Measurements from ENCODE around the gene APP.

Gene APP

DNA sequence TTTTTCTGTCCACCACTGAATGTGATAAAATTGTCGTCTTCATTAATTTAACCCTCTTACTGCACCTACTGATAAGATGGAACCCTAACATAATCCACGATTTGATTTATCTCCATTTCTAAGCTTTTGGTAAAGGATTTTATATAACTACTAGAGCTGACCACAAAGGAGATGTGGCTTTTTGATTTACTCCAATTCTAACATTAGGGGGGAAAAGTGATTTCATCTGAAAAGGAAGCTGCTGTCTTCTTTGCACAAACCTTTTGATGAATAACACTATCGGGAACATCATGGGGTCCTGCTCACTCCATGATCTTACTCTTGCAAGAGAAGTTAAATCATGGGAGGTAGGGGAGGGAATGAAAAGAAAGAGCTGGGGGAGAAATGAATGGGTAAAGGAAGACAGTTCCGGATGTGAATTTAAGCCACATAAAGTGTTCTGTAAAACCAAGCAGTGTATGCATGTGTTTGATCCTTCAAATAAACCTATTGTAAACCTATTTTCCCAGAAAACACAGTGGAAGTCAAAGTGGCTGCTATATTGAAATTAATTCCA is 274.0 kb downstream of the APP start:
- no peak for DNase-seq

DNA sequence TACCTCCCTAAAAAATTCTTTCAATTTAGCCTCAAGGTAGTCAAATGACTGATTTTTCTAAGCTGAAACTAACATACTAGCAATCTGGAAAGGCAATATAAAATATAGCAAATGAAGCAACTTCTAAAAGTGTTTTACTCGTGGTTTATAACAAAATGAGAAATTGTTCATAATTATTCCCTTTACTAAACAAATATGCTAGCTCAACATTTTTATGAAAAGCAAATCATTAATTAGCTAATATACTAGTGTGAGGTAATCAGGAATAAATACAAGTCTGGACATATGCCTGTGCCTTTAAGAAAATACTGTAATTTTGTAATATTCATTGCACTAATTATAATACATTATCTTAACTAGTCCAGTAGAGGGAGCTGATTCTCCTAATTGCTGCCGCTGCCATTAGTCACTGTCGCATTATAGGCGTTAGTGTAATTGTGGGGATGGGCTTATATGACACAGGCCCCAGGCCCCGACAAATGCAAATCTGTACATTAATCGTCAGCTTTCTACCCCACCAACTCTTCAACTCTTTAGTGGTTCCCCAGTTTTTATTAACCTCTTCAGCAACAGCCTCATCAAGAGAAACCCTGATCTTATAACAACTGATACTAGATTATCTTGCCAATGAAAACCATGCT is 274.9 kb downstream of the APP start:
- peak in 1 of 2 donors; percentile 35 for DNase-seq

DNA sequence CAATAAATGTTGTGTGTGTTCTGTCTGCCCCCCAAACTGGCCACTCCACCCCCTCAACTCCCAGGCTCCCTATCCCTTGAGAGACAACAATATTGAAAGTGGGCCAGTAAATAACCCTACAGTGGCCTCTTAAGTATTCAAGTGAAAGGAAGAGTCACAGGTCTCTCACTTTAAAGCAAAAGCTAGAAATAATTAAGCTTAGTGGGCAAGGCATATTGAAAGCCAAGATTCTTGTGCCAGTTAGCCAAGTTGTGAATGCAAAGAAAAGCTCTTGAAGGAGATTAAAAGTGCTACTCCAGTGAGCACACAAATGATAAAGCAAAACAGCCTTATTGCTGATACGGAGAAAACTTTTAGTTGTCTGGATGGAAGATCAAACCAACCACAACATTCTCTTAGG is 277.4 kb downstream of the APP start:
- DNase-seq = no peak

GRCh38 chr21:25891596-25891995 is 279.0 kb downstream of the APP start:
- no peak for DNase-seq

GRCh38 chr21:25890001-25890400 is 280.6 kb downstream of the APP start:
- no peak for DNase-seq

DNA sequence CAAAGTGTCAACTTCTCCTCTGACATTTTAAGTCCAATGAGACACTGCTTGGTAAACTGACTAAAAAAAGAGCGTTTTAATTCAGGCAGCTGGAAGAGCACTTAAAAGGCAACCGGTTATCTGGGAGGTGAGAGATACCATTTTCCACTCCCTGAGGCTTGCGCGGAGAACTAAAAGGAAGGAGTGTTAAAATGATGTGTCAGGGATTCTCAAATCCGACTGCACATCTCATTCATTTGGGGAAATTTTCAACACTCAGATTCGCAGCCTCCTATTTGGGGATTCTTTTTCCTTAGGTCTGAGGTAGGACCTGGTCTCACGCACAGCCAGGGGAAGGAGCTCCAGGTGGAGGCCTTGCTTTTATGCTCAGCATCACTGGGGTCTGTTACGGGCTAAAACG is 281.9 kb downstream of the APP start:
- DNase-seq = no peak

DNA sequence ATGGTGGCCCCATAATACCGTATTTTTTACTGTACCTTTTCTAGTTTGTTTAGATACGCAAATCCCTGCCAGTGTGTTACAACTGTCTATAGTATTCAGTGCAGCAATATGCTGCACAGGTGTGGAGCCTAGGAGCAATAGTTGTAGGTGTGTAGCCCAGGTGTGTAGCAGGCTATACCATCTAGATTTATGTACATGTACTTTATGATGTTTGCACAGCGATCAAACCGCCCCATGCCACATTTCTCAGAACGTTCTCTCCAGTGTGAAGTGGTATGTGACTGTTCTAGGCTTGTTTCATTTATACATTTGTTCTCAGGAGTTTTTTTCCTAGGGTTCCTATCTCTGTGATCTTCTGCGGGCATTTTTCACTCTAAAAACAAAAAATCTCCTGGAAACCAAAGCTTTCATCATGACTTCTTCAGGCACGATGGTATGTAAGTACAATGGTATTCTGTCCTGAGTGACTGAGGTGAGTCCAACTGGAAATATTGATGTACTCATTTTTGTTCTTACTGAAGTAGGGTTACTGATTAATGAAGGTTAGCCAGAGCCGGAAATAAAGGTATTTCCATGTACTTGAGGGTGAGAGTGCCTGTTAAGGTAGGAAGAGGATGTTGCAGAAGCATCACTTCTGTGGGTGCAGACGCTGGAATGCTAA is 282.8 kb downstream of the APP start:
- DNase-seq = no peak

DNA sequence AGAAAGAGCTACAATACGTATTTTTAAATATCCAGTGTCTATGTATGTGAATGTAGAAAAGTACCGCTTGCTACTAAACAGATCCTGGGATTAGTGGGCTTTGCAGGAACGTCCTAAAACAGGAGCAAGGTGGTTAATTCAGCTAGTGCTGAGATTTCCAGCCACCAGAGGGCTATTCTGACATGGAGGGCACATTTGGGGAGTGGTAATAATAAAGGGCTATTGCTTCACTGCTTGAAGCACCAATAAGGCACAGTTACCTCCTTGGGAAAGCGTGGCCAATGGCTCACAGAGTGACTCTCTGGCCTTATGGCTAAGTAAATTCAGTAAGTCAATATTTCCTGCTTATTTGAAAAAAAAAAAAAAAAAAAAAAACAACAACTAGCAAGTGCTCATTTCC is 283.4 kb downstream of the APP start:
- no peak for DNase-seq

- no peak for DNase-seq
Measured at GRCh38 chr21:25885880-25886279, 284.7 kb downstream of the APP start.

DNA sequence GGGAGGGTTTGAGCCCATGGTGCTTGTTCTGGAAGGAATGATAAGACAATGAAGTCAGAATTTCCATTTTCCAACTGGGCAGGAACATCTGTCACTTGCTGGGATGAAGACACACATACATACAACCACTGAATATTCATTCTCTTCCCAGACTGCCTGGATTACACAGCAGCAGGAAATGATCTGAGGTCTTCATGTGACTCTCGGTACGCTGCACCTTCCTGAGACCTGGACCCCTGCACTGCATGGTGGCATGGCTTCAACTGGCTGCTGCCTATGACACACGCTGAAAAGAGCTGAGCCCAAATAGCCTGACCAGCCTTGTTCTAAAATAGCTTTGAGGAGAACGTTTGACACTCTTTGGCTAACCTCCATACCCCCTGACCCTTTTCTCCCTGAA is 285.2 kb downstream of the APP start:
- DNase-seq = no peak

- DNase-seq = no peak
Measured at GRCh38 chr21:25884311-25884710, 286.3 kb downstream of the APP start.

GRCh38 chr21:25881524-25882376 is 288.8 kb downstream of the APP start:
- peak; percentile 48 to 61 for DNase-seq

GRCh38 chr21:25879203-25879602 is 291.4 kb downstream of the APP start:
- DNase-seq = no peak

GRCh38 chr21:25878344-25878743 is 292.2 kb downstream of the APP start:
- DNase-seq = no peak

GRCh38 chr21:25872271-25872670 is 298.3 kb downstream of the APP start:
- DNase-seq = no peak

GRCh38 chr21:25871566-25871965 is 299.0 kb downstream of the APP start:
- DNase-seq = no peak

- DNase-seq = no peak
Measured at GRCh38 chr21:25870084-25870483, 300.5 kb downstream of the APP start.

DNA sequence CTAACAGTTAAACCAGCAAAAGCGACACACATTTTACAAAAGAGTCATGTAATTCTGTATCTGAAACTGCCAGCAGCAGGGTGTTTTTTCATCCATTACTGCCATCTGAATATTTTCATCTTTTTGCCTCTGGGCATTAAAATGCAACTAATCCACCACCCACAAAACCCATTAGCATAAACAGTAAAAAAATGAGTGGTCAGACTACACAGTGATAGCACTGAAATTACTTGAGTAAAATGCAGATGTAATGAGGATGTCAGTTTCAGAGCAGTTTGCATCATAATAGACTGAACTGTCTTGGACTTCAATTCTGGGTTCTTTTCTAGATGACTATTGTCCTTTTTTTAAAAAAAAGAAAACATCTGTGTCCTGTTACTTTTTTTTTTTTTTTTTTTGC is 303.5 kb downstream of the APP start:
- no peak for DNase-seq

GRCh38 chr21:25863747-25864146 is 306.8 kb downstream of the APP start:
- no peak for DNase-seq

DNA sequence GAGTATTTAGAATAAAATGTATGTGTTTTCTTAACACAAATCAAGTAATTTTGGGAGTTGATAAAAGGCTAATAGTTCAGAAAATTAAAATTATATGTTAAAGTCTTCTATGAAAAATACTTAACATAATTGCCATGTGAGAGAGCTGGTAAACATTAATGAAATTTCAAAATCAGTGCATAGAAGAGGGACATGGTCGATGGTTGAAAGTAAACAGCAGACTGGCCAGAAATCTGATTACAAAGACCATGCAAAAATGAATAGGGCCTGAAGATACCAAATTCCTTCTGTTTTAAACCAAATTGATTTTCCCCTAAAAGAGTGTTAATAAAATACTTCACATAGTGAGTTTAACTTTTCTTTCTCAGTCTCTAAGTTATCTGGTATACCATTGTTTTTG is 307.5 kb downstream of the APP start:
- DNase-seq = no peak

- DNase-seq = peak; percentile 6 to 29
Measured at GRCh38 chr21:25862596-25862995, 308.0 kb downstream of the APP start.

- DNase-seq = no peak
Measured at GRCh38 chr21:25862112-25862511, 308.5 kb downstream of the APP start.

DNA sequence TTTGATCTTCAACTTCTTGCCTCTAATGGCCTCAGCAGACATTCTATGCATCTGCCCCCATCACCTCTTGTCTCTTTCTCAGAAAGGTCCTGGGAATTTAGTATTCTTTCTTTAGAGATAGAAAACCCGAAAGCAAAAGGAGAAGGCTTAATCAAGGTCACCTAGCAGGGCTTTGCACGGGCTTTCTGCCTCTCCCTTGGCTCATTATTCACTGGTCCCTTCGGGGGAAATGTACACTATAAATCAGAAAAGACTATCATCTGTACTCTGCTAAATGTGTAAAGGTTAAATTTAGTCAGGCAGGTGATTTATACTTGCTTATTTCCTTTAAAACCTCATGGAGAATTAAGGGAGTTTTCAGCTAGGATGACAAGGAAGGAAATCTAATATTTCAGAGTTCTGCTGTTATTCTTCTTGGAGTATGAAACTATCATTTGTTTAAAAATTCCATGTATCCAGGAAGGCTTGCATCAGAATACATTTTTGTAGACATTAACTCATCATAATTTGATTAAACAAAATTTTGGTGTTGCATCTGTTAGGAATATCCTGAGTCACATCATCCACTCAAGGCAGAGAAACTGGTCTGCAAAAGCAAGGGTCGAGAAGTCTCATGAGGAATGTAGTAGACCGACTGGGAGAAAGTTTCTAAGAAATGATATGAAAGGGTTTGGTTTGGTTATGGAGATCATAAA is 311.2 kb downstream of the APP start:
- no peak for DNase-seq

All from CD4-positive, alpha-beta T cell treated with Interferon alpha-2 for 1 hour (primary cell).